Measurements from ENCODE around the gene GTF3C2.
"Not testable (repeated sequence)": the region's sequence is repeated elsewhere in the genome, so short reads cannot be mapped to it uniquely, and the experiment has no call there.

The GTF3C2 gene

GRCh38 chr2:27370816-27371620 lies 14.5 kb upstream of the GTF3C2 start:
- peak; percentile 57 for DNase-seq

GRCh38 chr2:27370026-27370815 lies 13.7 kb upstream of the GTF3C2 start, which contains the start of the genes EIF2B4 and SNX17:
Gene EIF2B4 (minus strand): TSS chr2:27370338. CDS start chr2:27370314, 24 bp downstream.
Gene SNX17 (plus strand): TSS chr2:27370616. CDS start chr2:27370744, 128 bp downstream.
- DNase-seq, result peak; percentile 99

GRCh38 chr2:27369471-27370025 lies 13.0 kb upstream of the GTF3C2 start:
- no peak for DNase-seq

- no peak for DNase-seq
These were observed 7.4 kb upstream of the GTF3C2 start for GRCh38 chr2:27363933-27364332.

GRCh38 chr2:27362678-27363420 lies 6.3 kb upstream of the GTF3C2 start:
- no peak for DNase-seq

GRCh38 chr2:27356056-27356381 lies 545 bp downstream of the GTF3C2 start:
- peak; percentile 74 for DNase-seq

GRCh38 chr2:27354597-27354927 lies 2.0 kb downstream of the GTF3C2 start:
- no peak for DNase-seq

- no peak for DNase-seq
These were observed 2.6 kb downstream of the GTF3C2 start for GRCh38 chr2:27353762-27354596.

GRCh38 chr2:27353386-27353761 lies 3.2 kb downstream of the GTF3C2 start:
- DNase-seq, result not testable (repeated sequence)

GRCh38 chr2:27351802-27352598 lies 4.6 kb downstream of the GTF3C2 start:
- no peak for DNase-seq

GRCh38 chr2:27350106-27350693 lies 6.4 kb downstream of the GTF3C2 start:
- DNase-seq, result peak; percentile 52

- no peak for DNase-seq
These were observed 8.9 kb downstream of the GTF3C2 start for GRCh38 chr2:27347641-27348040.

GRCh38 chr2:27336173-27336572 lies 20.4 kb downstream of the GTF3C2 start:
- DNase-seq, result no peak

GRCh38 chr2:27335311-27335710 lies 21.3 kb downstream of the GTF3C2 start:
- DNase-seq, result no peak

GRCh38 chr2:27324720-27325119 lies 31.8 kb downstream of the GTF3C2 start:
- no peak for DNase-seq

- DNase-seq, result no peak
These were observed 32.8 kb downstream of the GTF3C2 start for GRCh38 chr2:27323596-27324285.

- peak; percentile 95 for DNase-seq
These were observed 33.6 kb downstream of the GTF3C2 start, which contains the start of gene MPV17 for GRCh38 chr2:27322766-27323595. Gene MPV17 (minus strand): TSS chr2:27323097. CDS start chr2:27322517, 580 bp downstream.

GRCh38 chr2:27322301-27322765 lies 34.2 kb downstream of the GTF3C2 start:
- DNase-seq, result peak; percentile 33

- DNase-seq, result peak; percentile 25
These were observed 35.5 kb downstream of the GTF3C2 start for GRCh38 chr2:27320958-27321543.
